Myocyte (in vitro differentiated cells): Measurements from ENCODE around the gene CCDC124. TPM values are rescaled to one million over a fixed set of nuclear protein-coding genes. Genes with fewer than 3 reads are reported as not detected.

Source experiments
- DNase-seq: peaks from one replicate; pipeline ENCODE4 v3.0.0-alpha.2; 2012; ENCODE audit warnings: low read depth
- total RNA-seq: library from RNA; depleted of rRNA; stranded (reverse); fragments of >200 nt; gene quantifications from 2 replicates; pipeline ENCODE4 v1.2.3, GENCODE V29; 2014

CCDC124 gene
- total RNA-seq, 1 donor from 2014 or later: 61.3 TPM

DNA sequence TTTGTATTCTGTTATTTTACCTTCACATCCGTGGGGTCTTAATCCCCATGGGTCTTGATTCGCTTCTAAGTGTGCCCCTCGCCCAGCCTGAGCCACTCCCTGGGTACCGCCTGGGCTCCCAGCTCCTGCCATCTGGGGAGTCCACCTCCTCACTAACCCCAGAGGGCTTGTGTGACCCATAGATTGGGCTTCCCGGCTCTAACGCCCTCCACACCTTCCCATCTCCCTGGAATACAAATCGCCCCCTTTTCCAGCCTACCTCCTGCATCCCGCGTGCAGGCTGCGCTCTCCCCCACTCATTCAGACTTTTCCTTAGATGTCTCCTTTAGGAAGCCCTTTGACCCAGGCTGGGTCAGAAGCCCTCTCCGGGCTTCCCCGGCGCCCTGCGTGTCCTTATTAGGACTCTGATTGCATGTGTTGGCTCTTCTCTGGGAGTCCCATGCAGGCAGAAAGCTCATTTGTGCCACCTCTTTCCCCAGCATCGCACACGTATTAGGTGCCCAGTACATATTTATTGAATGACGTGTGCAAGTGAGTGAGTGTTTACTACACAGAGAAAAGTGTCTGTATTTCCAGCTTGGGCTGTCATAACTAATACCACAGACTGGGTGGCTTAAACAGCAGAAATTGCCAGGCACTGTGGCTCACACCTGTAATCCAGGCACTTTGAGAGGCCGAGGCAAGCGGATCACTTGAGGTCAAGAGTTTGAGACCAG is 757 bp downstream of the CCDC124 start:
- DNase-seq: peak; percentile 32

GRCh38 chr19:17936379-17936778 is 3.6 kb downstream of the CCDC124 start:
- no peak for DNase-seq

DNA sequence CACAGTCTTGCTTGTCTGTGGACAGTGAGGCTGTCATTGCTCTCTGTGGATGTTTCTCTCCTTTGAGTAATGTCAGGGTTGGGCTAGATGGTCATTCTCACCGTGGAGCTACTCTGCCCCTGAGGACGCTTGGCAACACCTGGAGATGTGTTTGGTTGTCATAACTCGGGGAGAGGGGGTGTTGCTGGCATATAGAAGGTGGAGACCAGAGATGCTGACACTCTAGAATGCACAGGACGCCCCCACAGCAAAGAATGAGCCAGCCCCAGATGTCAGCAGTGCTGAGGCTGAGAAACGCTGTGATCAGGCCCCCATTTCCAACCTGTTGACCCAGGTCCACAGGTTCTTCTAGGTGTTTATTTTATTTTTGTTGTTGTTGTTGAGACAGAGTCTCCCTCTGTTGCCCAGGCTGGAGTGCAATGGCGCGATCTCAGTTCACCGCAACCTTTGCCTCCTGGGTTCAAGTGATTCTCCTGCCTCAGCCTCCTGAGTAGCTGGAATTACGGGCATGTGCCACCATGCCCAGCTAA is 4.6 kb downstream of the CCDC124 start:
- no peak for DNase-seq

GRCh38 chr19:17938092-17938845 is 5.5 kb downstream of the CCDC124 start:
- DNase-seq: peak; percentile 83

DNA sequence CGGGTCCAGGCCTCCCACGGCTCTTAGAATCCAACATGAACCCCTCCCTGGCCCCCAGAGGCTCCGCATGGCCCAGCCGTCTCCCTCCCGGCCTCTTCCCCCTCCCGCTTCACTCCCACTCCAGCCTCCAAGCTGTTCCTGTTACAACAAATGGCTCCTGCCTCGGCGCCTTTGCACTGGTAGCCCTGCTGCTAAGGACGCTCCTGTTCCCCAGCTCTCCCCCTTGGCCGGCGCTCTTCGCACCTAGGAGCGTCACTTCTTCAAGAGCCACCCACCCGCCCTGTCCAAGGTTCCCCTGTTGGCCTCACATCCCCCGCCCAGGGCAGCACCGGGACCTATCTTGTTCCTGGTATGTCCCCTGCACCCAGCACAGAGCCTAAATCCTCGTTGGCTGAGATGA is 9.4 kb downstream of the CCDC124 start:
- DNase-seq: no peak

GRCh38 chr19:17942582-17943273 is 9.9 kb downstream of the CCDC124 start:
- no peak for DNase-seq

DNA sequence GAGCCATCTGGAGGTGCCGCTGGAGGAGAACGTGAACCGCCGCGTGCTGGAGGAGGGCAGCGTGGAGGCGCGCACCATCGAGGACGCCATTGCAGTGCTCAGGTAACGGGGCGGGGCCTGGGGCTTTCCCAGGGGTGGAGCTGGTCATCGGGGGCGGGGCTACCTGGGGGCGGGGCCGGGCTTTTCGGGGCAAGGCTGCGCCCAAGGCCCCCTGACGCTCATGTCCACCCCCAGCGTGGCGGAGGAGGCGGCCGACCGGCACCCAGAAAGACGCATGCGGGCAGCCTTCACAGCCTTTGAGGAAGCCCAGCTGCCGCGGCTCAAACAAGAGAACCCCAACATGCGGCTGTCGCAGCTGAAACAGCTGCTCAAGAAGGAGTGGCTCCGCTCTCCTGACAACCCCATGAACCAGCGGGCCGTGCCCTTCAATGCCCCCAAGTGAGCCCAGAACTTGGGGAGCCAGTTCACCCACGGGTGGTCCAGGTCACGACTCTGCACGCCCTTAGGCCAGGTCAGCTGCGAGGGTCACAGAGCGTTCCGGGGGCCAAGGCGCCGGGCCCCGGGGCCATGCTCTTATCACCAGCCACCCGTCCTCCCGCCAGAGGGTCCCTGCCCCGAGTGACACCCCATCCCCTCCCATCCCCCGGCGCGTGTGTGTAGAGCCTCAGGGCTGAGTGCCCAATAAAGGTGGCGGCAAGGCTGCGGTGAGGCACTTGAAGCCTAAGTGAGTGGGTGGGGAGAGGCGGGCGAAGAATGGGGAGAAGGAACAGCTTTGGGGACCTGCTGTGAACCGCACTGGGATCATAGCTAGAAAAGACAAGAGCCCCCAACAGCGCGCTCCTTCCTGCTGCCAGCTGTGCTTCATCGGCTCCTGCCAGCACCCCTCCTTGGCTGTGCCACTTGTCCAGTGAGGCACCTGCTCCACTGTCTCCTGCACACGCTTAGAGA is 10.7 kb downstream of the CCDC124 start:
- no peak for DNase-seq

DNA sequence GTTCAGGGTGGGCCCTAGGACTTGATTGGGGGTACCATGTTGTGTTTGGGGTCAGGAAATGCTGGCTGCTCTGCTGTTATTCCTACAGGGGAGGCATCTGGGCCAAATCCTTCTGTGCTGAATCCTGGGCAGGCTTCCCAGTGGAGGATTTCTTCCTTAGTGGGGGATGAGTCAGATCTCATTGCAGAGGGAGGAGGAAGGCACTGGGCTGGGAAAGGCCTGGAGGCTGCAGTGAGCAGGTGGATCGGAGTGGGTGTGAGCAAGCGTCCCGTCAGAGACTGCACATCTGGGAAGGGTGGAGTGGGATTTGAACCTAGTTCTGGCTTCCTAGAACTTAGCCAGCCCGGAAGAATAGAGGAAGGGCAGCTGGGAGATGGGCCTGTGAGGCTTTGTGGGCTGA is 11.5 kb downstream of the CCDC124 start:
- peak; percentile 72 for DNase-seq

GRCh38 chr19:17946965-17947784 is 14.4 kb downstream of the CCDC124 start:
- DNase-seq: peak; percentile 33

DNA sequence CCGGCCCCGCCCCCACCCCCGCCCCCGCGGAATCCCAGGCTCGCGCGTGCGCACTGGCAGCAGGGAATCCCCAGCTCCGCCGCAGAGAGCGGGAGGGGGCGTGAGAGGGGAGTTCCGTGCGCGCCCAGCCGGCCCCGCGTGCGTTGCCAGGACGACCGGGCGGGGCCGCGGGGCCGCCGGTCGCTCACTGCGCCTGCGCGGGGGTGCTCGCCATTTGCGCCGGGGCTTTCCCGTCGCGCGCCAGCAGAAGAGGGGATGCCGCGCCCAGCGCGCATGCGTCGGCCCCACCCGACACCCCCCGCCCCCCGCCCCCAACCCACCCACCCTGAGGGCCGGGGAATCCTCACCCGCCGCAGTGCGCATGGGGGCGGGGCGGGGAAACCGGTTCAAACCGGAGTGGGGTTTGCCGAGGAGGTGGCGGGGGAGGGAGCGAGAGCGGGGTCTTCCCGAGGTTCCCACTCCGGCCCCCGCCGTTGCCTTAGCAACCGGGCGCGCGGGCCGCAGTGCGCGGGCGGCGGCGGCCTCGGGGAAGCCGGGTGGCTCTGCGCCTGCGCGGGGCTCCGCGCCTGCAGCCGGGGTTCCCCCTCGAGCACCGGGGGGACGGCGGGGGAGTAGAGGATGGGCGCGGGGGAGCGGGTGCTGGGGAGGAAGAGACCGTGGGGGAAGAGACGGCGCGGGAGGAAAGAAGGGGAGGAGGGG is 15.1 kb downstream of the CCDC124 start:
- DNase-seq: peak; percentile 93

GRCh38 chr19:17948514-17948900 is 15.7 kb downstream of the CCDC124 start:
- no peak for DNase-seq

DNA sequence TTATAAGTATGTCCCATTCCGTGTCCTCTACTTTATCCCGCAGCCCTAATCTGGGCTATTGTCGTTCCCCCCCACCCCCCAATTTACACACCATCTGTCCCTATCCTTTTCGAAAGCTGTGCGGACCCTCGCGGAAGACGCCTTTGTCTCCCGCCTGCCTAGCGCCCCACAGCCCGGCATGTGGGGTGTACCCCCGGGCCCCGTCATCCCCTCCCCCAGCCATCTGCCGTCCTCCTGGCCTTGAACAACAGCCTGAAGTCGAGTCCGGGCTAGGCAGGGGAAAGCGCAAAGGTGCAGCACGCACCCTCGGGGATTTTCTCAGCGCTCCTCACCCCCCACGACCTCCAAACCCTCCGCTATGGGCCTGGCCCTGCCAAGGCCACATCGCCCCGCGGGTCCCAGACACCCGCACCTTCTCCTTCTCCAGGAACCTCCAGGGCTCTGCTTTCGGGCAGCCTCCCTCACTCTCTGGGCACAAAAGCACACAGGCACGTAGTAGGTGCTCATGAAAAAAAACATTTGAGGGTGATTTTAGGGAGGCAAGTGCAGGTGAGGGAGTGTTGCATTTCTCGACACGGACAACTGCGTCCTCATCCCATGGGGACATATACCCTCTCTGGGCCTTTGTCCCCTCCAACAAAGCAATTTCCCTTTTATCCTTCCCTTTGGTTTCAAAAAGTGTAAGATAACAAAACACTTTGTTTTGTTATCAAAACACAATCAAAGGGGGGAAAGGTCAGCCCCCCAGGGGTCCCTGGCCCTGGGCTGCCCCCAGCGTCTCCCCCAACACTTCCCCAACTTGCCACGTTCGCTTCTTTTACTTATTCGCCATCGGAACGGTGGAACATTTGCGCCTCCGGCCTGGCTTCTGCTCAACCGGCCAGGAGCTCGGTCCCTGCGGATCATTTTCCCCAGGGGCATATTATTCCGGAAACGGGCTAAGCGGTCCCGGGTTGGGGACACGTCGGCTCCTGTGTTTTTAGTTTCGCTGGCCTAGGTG is 16.4 kb downstream of the CCDC124 start:
- no peak for DNase-seq

DNA sequence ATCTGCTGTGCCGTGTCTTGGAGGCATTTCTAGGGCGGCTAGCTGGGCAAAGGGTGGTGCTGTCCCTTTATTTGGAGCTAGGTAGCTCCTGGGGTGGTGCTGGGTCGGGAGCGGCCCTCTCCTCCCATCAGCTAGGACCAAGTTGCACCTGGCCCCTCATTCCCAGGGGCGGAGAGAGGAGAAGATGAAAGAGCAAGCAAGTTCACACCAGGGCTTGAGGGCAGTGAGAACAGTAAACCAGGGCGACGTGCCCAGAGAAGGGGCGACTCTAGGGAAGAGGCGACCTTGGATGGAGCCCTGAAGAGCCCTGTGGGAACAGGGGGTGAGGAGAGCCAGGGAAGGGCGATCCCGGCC is 17.1 kb downstream of the CCDC124 start:
- DNase-seq: no peak

GRCh38 chr19:17950310-17951156 is 17.7 kb downstream of the CCDC124 start:
- DNase-seq: no peak

GRCh38 chr19:17951157-17951989 is 18.6 kb downstream of the CCDC124 start:
- DNase-seq: no peak
